ENCODE results near the gene BOK.
"Not testable (repeated sequence)": the region's sequence is repeated elsewhere in the genome, so short reads cannot be mapped to it uniquely, and the experiment has no call there.

Gene BOK

DNA sequence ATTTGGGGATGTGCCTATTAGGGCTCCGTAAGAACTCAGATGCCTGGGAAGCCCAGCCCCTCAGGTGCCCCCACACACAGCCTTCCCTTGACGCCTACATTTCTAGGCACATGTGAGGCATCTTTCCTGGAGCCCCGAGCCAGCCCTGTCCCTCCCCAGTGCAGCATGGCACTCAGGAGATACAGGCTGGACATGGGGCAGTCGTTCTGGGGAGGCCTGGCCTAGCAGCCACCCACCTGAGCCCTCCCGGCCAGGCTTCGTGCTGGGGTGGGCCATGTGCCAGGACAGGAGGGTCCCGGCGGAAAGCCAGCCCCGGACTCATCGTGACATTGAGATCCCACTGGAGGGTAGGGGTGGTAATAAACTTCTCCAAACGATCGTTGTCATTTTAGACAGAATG is 15.2 kb downstream of the BOK start:
- DNase-seq (ENCODE audit: low read depth): no peak

DNA sequence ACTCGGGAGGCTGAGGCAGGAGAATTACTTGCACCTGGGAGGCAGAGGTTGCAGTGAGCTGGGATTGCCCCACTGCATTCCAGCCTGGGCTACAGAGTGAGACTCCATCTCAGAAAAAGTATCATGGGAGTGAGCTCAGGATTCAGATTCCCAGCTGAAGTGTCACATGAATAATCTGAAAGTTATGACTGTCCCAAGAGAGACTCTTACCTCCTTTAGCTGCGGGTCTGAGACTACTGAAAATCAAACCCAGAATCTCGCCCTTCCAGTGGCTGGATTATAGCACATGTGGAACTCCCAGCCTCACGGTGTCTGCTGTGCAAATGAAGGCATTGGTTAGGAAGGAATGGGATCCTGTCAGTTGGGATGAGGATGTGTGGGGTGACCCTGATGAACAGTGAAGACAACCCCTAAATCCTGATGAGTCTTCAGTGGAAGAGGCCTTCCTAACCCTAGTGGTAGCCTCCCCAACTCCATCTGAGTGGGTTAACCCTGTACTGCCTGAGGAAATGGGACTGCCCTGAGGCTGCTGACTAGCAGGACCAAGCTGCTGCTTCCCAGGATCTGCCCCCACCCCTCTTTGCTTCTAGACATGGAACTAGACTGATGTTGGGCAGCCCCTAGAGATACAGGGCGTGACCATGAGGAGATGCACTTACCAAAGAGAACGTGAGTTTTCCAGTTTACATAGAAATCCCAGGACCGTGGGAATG is 16.5 kb downstream of the BOK start:
- no peak for DNase-seq (ENCODE audit: low read depth)

DNA sequence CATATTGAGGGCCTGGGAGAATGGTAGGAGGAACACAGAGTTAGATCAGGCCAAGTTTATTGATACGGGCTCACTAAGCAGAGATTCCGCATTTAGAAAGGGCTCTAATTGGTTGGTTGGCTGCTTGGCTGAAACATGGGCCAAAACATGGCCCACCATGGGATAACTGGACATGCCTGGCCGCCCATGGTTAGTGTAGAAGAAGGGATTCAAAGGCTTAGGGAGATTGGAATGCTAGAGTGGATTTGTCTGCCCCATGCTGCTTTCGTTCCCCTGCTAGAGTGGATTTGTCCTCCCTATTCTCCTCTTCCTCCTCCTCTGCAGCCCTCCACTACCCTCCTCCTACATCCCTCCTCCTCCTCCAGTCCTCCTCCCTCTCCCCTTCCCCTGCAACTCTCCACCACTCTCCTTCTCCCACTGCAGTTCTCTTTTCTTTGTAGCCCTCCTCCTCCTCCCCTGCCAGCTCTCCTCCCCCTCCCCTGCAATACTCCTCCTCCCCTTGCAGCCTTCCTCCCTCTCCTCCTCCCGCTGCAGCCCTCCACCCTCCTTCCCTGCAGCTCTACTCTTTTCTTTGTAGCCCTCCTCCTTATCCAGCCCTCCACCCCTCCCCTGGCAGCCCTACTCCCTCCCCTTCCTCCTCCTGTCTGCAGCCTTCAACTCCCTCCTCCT is 17.2 kb downstream of the BOK start:
- no peak for DNase-seq (ENCODE audit: low read depth)

DNA sequence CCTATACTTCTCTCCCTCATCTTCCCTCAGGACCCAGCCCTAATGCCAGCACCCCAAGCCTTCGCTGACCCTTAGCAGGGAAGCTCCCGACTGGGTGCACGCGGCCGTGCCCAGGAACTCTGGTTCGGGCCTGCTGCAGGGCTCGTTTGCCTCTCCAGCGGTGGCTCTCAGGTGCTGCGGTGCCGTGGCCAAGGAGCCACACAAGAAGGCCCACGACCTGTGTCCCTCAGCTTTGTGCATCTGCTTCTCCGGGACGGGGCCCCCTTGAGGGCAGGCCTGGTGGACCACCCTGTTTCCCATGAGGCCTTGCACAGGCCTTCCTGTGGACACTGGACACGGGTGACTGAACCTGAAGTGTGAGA is 17.7 kb downstream of the BOK start:
- DNase-seq (ENCODE audit: low read depth): no peak

GRCh38 chr2:241577413-241578122 is 19.0 kb downstream of the BOK start:
- no peak for DNase-seq (ENCODE audit: low read depth)

DNA sequence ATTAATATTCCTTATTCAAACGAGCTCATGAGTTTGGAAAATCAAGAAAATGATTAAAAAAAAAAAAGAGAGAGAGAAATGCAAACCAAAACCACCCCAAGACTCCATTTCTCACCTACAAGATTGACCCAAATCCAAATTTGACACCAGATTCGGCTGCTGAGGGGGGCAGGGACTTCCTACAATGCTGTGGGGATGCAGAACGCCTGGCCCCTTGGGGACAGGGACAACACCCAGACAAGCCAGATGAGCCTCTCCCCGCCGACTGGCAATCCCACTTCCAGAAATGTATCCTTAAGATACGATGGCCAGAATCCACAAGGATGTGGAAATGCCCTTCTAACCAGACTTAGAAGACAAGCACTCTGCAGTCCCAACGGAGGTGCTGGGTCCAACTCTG is 20.7 kb downstream of the BOK start:
- no peak for DNase-seq (ENCODE audit: low read depth)

DNA sequence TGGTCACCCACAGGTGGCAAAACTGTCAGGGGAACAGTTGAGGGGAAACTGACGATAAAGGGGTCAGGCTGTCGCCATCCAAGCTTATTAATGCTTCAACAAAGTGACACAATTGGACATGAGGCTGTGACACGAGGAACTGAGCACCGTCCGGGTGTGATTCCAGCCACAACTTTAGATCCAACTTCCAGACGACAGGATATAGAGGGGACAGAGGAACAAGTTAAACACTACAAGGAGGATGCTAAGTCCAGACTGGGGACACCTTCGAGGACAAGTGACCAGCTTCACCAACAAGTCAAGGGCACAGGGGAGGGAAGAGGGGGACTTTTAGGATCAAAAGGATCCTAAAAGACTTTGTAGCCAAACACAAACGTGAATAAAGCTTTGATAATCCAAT is 23.8 kb downstream of the BOK start:
- no peak for DNase-seq (ENCODE audit: low read depth)

- no peak for DNase-seq (ENCODE audit: low read depth)
Observed at GRCh38 chr2:241582806-241583205, 24.3 kb downstream of the BOK start.

GRCh38 chr2:241584436-241584835 is 25.9 kb downstream of the BOK start:
- no peak for DNase-seq (ENCODE audit: low read depth)

GRCh38 chr2:241586564-241587264 is 28.2 kb downstream of the BOK start:
- no peak for DNase-seq (ENCODE audit: low read depth)

- not testable (repeated sequence) for DNase-seq (ENCODE audit: low read depth)
Observed at GRCh38 chr2:241589863-241590262, 31.3 kb downstream of the BOK start.

- DNase-seq (ENCODE audit: low read depth): not testable (repeated sequence)
Observed at GRCh38 chr2:241590496-241591455, 32.2 kb downstream of the BOK start.

DNA sequence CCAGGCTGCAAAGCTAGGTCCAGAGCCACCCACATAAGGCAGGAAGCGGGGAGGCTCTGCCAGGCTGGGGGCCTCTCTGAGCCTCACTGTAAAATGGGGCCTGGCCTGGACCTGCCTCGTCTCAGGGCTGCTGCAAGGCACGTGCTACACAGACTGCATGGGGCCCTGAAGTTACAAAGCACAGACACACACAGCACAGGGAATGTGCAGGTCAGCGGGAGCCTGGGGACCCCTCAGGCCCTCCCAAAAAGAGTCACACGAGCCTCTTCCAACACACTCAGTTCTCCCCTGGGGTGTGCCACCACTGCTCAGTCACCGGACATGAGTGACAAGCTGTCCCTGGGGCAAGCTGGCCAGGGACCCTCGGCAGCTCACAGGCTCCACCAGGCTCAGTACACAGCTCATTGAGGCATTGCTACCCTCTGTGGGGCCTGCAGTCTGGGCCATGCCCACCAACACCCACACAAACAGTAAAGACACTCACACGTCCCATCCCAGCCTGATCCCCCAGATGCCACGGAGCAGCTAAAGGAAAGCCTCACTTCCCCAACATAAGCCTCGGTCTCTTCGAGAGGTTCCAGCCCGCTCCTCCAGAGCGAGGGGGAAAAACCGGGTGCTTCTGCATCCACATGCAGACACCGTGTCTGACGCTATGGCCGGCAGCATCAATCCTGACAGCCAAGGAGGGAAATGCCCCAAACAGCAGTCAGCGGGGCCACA is 33.7 kb downstream of the BOK start:
- DNase-seq (ENCODE audit: low read depth): no peak

DNA sequence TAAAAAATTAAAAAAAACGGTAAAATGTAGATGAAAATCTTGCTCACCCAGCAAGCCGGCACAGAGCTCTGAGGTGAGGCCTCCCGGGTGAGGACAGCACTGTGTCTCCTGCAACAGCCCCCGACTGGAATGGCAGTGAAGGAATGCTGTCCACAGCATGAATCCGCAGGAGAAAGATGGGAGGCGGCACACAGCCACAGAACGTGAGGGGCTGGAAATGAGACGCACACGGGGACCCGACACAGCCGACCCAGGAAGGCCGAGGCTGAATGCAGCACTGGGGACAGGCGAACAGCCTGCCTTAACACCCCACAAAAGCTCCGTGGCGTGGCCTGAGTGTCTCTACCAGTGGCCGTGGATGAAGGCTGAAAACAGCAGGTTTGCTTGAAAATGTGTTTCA is 34.7 kb downstream of the BOK start:
- no peak for DNase-seq (ENCODE audit: low read depth)

- no peak for DNase-seq (ENCODE audit: low read depth)
Observed at GRCh38 chr2:241595600-241596140, 37.1 kb downstream of the BOK start.

GRCh38 chr2:241597561-241597960 is 39.0 kb downstream of the BOK start:
- DNase-seq (ENCODE audit: low read depth): no peak

GRCh38 chr2:241598061-241598460 is 39.5 kb downstream of the BOK start:
- no peak for DNase-seq (ENCODE audit: low read depth)

- no peak for DNase-seq (ENCODE audit: low read depth)
Observed at GRCh38 chr2:241598487-241598886, 39.9 kb downstream of the BOK start.

GRCh38 chr2:241599615-241600014 is 41.1 kb downstream of the BOK start:
- DNase-seq (ENCODE audit: low read depth): no peak

DNA sequence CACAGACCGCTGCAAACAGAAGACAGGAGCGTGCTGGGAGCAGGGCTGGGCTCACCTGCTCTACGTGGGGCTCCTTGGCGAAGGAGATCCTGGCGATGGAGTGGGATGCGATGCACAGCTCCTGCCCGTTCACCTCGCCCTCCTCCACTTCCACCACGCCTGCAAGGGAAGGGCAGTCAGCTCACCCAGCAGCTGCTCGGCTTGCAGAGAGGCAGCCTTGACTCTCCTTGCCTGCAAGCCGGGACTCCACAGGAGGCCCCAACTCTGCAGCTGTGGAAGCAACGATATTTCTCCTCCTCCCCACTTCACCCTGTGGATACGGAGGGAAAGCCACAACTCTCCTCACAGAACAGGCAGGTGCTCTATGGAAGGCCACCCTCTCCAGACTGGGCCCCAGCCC is 43.3 kb downstream of the BOK start:
- no peak for DNase-seq (ENCODE audit: low read depth)

- no peak for DNase-seq (ENCODE audit: low read depth)
Observed at GRCh38 chr2:241602720-241603119, 44.2 kb downstream of the BOK start.

All from stimulated activated CD8-positive, alpha-beta memory T cell treated with anti-CD3 and anti-CD28 coated beads, Interleukin-15, amount 100 ng/mL, for 1 hour (primary cell).